Measurements from ENCODE around the gene BRAT1.

- TF ChIP-seq, protein P1, sequence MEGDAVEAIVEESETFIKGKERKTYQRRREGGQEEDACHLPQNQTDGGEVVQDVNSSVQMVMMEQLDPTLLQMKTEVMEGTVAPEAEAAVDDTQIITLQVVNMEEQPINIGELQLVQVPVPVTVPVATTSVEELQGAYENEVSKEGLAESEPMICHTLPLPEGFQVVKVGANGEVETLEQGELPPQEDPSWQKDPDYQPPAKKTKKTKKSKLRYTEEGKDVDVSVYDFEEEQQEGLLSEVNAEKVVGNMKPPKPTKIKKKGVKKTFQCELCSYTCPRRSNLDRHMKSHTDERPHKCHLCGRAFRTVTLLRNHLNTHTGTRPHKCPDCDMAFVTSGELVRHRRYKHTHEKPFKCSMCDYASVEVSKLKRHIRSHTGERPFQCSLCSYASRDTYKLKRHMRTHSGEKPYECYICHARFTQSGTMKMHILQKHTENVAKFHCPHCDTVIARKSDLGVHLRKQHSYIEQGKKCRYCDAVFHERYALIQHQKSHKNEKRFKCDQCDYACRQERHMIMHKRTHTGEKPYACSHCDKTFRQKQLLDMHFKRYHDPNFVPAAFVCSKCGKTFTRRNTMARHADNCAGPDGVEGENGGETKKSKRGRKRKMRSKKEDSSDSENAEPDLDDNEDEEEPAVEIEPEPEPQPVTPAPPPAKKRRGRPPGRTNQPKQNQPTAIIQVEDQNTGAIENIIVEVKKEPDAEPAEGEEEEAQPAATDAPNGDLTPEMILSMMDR (IDR thresholded peaks at IDR 0.05), result no peak
- no peak for TF ChIP-seq NR1H2 (CRISPR knock-in tag; IDR thresholded peaks at IDR 0.05)
- no peak for TF ChIP-seq TEAD4 (CRISPR knock-in tag; IDR thresholded peaks at IDR 0.05)
- no peak for TF ChIP-seq E2F1 (CRISPR knock-in tag; IDR thresholded peaks at IDR 0.05)
- TF ChIP-seq SP1 (CRISPR knock-in tag; conservative IDR thresholded peaks at IDR 0.05), result no peak
Measured at GRCh38 chr7:2504889-2505375, 50.4 kb downstream of the BRAT1 start.

Measured in WTC11 (cell line).